Measurements from ENCODE around the gene GAB4.
A peak's percentile ranks its signal among the peaks of the same experiment; 100 is the strongest.
"Not testable (repeated sequence)": the region's sequence is repeated elsewhere in the genome, so short reads cannot be mapped to it uniquely, and the experiment has no call there.

The GAB4 gene

DNA sequence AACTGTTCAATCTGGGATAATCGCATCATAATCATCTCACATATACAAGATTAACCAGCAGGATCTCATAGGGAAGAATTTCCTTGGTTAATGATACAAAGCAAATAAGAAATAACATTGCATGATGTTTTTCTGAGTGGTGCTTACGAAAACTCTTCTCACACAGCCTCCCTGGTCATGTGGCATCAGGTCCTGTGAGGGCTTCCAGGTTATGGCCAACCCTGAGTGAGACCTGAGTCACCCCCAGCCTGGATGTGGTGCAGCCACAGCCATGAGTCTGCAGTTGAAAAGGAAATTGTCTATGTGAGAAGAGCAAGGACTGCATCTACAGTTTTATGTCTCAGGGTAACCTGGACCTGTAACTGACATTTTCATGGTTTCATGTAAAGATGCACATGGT, 92.3 kb downstream of the GAB4 start:
- Histone ChIP-seq H3K4me2 (ENCODE audit: low read depth, low read length, poor library complexity, severe bottlenecking) (peak overlapping the region; percentile 45), H3K9ac (ENCODE audit: low read depth, low read length, poor library complexity, severe bottlenecking) (peak overlapping the region; percentile 30), H3K79me2 (ENCODE audit: insufficient read depth, low read length) (no peaks in the 10 kb centered on the region), H3K27me3 (ENCODE audit: insufficient read depth, low read length, poor library complexity, severe bottlenecking) (no peaks in the 10 kb centered on the region), H3K9me2 (replicated peaks; ENCODE audit: low read depth, low read length) (no peaks in the 10 kb centered on the region), H2AFZ (ENCODE audit: low read length) (no peak overlapping the region), H4K20me1 (ENCODE audit: insufficient read depth, low read length, poor library complexity, severe bottlenecking) (no peaks in the 10 kb centered on the region), H3K36me3 (ENCODE audit: insufficient read depth, low read length) (no peaks in the 10 kb centered on the region), H3K4me3 (ENCODE audit: low read length, poor library complexity, severe bottlenecking) (peak overlapping the region; percentile 26), H3K4me1 (ENCODE audit: insufficient read depth, low read length, poor library complexity, severe bottlenecking) (peaks cover 42% of the 10 kb centered on the region), H3K9me3 (ENCODE audit: insufficient read depth, low read depth, low read length) (no peaks in the 10 kb centered on the region), H3F3A (ENCODE audit: low read depth) (no peaks in the 10 kb centered on the region)
- TF ChIP-seq EZH2phosphoT487 (IDR thresholded peaks at IDR 0.05; ENCODE audit: borderline replicate concordance): no peak
- TF ChIP-seq, protein P1, sequence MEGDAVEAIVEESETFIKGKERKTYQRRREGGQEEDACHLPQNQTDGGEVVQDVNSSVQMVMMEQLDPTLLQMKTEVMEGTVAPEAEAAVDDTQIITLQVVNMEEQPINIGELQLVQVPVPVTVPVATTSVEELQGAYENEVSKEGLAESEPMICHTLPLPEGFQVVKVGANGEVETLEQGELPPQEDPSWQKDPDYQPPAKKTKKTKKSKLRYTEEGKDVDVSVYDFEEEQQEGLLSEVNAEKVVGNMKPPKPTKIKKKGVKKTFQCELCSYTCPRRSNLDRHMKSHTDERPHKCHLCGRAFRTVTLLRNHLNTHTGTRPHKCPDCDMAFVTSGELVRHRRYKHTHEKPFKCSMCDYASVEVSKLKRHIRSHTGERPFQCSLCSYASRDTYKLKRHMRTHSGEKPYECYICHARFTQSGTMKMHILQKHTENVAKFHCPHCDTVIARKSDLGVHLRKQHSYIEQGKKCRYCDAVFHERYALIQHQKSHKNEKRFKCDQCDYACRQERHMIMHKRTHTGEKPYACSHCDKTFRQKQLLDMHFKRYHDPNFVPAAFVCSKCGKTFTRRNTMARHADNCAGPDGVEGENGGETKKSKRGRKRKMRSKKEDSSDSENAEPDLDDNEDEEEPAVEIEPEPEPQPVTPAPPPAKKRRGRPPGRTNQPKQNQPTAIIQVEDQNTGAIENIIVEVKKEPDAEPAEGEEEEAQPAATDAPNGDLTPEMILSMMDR (conservative IDR thresholded peaks at IDR 0.05; ENCODE audit: low read length): no peak

DNA sequence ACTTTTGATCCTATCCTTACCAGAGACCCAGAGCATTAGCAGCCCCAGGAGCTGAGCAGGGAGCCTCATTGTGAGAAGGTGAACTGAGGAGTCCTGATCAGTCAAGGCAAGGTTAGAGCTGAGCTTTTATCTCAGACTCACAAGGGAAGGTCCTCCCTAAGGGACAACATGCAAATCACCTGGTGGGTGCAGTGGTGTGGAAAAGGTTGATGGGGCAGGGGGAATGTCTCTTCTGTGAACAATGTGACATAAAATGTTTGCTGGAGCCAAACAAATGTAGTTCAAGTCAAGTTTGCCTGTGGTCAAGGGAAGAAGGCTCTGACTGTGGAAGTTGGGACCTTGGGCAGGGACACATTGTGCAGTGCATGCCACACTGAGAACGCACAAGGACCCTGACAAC, 93.1 kb downstream of the GAB4 start:
- not testable (repeated sequence) for H3K9ac ChIP-seq (ENCODE audit: low read depth, low read length, poor library complexity, severe bottlenecking); H3K9me2 ChIP-seq (replicated peaks; ENCODE audit: low read depth, low read length); H3F3A ChIP-seq (ENCODE audit: low read depth); H3K4me3 ChIP-seq (ENCODE audit: low read length, poor library complexity, severe bottlenecking); H3K9me3 ChIP-seq (ENCODE audit: insufficient read depth, low read depth, low read length); H3K36me3 ChIP-seq (ENCODE audit: insufficient read depth, low read length); H3K79me2 ChIP-seq (ENCODE audit: insufficient read depth, low read length); H3K4me2 ChIP-seq (ENCODE audit: low read depth, low read length, poor library complexity, severe bottlenecking); H2AFZ ChIP-seq (ENCODE audit: low read length); H4K20me1 ChIP-seq (ENCODE audit: insufficient read depth, low read length, poor library complexity, severe bottlenecking); H3K27me3 ChIP-seq (ENCODE audit: insufficient read depth, low read length, poor library complexity, severe bottlenecking)
- peaks cover 42% of the 10 kb centered on the region for H3K4me1 ChIP-seq (ENCODE audit: insufficient read depth, low read length, poor library complexity, severe bottlenecking)

DNA sequence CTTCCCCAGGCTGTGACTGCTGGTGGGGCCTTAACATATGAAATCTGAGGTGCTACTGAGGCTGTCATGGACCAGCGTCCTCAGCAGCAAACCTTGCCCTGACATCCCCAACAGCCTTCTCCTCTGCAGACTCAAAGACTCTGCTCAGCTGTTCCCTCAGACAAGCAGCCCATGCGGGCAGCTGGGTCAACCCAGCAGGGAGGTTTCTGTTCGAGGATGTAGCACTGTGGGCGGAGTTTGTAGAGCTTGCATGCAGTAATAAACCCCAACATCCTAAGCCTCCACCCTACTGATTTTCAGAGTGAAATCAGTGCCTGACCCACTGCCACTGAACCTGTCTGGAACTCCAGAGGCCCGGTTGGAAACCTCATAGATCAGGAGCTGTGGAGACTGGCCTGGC, 94.0 kb downstream of the GAB4 start:
- Histone ChIP-seq H3K9ac (ENCODE audit: low read depth, low read length, poor library complexity, severe bottlenecking) (no peak overlapping the region), H3K4me3 (ENCODE audit: low read length, poor library complexity, severe bottlenecking) (no peak overlapping the region), H4K20me1 (ENCODE audit: insufficient read depth, low read length, poor library complexity, severe bottlenecking) (no peaks in the 10 kb centered on the region), H3K9me2 (replicated peaks; ENCODE audit: low read depth, low read length) (no peaks in the 10 kb centered on the region), H3K9me3 (ENCODE audit: insufficient read depth, low read depth, low read length) (no peaks in the 10 kb centered on the region), H3K79me2 (ENCODE audit: insufficient read depth, low read length) (no peaks in the 10 kb centered on the region), H3K4me1 (ENCODE audit: insufficient read depth, low read length, poor library complexity, severe bottlenecking) (peaks cover 42% of the 10 kb centered on the region), H3F3A (ENCODE audit: low read depth) (no peaks in the 10 kb centered on the region), H3K27me3 (ENCODE audit: insufficient read depth, low read length, poor library complexity, severe bottlenecking) (no peaks in the 10 kb centered on the region), H2AFZ (ENCODE audit: low read length) (no peak overlapping the region), H3K4me2 (ENCODE audit: low read depth, low read length, poor library complexity, severe bottlenecking) (peak overlapping the region; percentile 17), H3K36me3 (ENCODE audit: insufficient read depth, low read length) (no peaks in the 10 kb centered on the region)
- TF ChIP-seq EZH2phosphoT487 (IDR thresholded peaks at IDR 0.05; ENCODE audit: borderline replicate concordance): no peak
- TF ChIP-seq, protein P1 (conservative IDR thresholded peaks at IDR 0.05; ENCODE audit: low read length): no peak

DNA sequence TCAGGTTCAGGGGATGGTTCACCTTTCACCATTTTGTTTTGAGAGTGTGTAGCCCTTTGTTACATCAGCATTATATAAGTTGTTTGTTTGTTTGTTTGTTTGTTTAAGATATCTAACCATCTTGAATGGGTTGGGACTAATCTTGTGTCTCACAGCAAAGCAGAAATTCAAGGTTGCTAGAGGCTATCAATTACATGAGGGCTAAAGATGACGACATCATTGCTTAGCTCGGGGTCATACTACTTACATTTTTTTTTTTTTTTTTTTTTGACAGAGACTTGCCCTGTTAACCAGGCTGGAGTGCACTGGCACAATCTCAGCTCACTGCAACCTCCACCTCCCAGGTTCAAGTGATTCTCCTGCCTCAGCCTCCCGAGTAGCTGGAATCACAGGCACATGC, 95.7 kb downstream of the GAB4 start:
- H3K36me3 ChIP-seq (ENCODE audit: insufficient read depth, low read length): no peaks in the 10 kb centered on the region
- no peaks in the 10 kb centered on the region for H3K9me2 ChIP-seq (replicated peaks; ENCODE audit: low read depth, low read length)
- H3K4me1 ChIP-seq (ENCODE audit: insufficient read depth, low read length, poor library complexity, severe bottlenecking): peaks cover 37% of the 10 kb centered on the region
- H3F3A ChIP-seq (ENCODE audit: low read depth): no peaks in the 10 kb centered on the region
- no peak overlapping the region for H3K9ac ChIP-seq (ENCODE audit: low read depth, low read length, poor library complexity, severe bottlenecking)
- no peaks in the 10 kb centered on the region for H3K27me3 ChIP-seq (ENCODE audit: insufficient read depth, low read length, poor library complexity, severe bottlenecking)
- TF ChIP-seq, protein P1 (conservative IDR thresholded peaks at IDR 0.05; ENCODE audit: low read length): no peak
- no peak for TF ChIP-seq EZH2phosphoT487 (IDR thresholded peaks at IDR 0.05; ENCODE audit: borderline replicate concordance)
- H3K9me3 ChIP-seq (ENCODE audit: insufficient read depth, low read depth, low read length): no peaks in the 10 kb centered on the region
- H3K4me3 ChIP-seq (ENCODE audit: low read length, poor library complexity, severe bottlenecking): no peak overlapping the region
- H3K79me2 ChIP-seq (ENCODE audit: insufficient read depth, low read length): no peaks in the 10 kb centered on the region
- H3K4me2 ChIP-seq (ENCODE audit: low read depth, low read length, poor library complexity, severe bottlenecking): no peak overlapping the region
- H2AFZ ChIP-seq (ENCODE audit: low read length): peak overlapping the region; percentile 3; the same call in 1 of the 2 replicates
- no peaks in the 10 kb centered on the region for H4K20me1 ChIP-seq (ENCODE audit: insufficient read depth, low read length, poor library complexity, severe bottlenecking)
